ENCODE results near the gene HIPK2.

HIPK2 gene

DNA sequence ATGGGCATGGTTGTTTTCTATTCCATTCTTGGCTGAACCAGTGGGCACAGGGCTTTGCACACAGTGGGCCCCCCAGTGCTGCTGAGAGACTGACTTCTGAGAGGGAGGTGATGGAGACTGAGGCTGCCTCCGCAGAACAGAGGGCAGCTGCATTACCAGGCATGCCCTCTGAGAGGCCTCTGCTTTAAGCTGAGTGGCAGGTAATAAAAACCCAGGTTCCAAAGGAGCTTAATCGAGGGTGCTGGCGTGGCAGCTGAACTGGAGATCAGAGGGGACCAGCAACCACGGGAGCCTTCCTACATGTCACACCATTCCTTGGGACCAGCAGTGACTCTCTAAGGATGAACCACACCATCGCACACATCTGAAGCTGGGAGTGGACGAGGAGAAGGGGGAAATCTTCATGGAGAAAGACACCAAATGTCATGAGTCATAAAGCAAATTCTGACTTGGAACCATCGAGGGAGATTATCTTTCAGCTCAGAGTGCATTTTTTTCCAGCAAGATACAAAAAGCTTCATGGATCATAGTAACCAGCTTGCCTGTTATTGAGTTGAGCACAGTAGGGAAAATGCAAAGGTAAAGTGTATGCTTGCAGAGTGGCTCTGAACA lies 24.6 kb downstream of the HIPK2 start:
- no peak for DNase-seq (ENCODE audit: insufficient read length, low spot score)
- FAIRE-seq = no peak

DNA sequence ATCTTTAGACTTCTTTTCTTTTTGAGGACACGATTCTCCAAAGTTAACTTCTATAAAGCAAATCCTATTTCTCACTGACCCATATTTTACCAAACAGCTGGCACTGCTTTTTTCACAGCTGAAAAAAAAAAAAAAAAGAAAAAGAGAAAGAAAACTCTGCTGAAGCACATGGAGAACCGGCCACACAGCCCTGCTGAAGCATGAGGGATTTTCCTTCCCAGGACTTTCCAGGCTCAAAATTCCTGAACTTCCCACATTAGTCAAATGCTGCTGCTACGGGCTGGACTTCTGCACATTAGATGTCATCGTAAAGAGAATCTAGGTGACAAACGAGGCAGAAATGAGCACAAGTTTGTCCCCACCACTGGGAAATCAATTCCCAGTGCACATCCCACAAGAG lies 25.2 kb downstream of the HIPK2 start:
- FAIRE-seq = no peak
- no peak for DNase-seq (ENCODE audit: insufficient read length, low spot score)

DNA sequence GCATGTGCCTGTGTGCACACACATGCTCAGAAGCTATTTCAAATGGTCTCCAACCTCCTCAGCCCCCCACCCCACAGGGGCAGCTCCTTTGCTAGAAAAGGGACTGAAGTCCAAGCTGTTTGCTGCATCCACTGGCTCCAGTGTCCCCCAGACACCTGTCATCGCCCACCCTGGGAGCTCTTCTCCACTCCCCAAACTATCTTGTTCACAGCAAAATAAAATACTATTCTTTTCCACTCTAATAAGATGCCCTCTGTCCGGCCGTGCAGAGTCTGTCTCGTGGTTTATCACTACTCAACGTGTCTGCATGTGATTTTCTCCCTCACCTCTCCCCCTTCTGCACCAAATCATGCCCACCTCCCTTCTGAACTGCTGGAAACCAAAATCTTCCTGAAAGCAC lies 25.6 kb downstream of the HIPK2 start:
- DNase-seq (ENCODE audit: insufficient read length, low spot score) (no peak), FAIRE-seq (no peak)

DNA sequence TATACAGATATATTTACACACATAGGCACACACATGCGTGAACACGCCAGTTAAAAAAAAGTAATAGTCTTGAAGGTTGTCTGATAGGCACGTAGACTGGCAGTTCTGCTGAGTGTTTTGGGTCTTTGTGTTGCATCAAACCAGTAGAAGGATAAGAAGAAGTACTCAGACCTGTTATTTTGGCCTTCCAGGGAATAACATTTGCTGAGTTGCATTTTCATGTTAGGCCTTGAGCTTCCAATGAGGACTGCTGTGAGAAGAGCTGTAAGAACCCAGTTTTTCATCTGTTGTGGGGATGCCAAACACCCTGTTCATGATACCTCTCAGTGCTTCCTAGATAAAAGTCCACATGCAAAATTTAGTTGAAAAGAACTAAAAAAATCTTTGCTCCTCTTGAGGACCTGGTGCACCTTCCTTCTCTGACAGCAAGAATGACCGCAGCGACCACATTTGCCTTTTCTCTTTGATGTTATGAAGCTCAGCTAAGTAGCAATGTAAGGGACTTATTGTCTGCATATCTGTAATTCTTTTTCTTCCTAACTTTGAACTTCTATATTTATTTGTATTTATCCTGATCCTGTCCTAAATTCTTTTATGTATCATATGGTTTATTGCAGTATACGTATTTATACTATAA lies 27.2 kb downstream of the HIPK2 start:
- no peak for FAIRE-seq
- no peak for DNase-seq (ENCODE audit: insufficient read length, low spot score)

DNA sequence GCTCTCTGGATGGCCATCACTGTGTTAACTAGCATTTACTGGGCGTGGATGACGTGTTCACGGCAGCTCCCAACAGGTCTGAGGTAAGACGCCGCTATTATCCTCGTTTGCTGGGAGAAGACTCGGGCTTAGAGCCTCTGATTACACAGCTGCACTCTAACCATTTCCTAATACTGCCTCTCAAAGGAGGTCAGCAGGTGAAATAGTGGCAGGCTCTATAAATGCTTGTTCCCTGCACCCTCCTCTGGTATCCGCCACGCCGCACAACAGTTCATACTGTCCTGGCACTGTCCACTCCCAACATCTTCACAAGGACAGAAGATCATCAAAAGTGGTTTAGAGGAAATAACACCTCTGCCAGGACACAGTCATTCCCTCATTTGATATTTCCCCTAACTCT lies 28.3 kb downstream of the HIPK2 start:
- no peak for DNase-seq (ENCODE audit: insufficient read length, low spot score)
- no peak for FAIRE-seq

DNA sequence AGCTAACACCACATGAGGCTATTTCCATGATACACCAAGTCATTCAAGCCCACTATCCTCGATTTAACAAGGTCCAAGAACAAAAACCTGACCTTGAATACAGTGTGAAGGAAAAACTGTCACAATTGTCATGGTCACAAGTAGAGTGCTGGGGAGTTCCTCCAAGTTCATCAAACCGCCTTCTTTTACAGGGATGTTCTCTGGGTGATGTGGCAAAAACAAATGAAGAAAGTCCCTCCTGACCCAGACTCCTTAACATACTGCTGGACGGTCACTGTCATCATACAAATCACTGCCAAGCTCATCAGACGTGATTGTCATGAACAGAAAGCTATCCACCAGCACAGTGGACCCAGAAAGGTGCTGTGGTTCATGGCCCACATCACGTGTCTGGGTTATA lies 28.9 kb downstream of the HIPK2 start:
- no peak for DNase-seq (ENCODE audit: insufficient read length, low spot score)
- FAIRE-seq = no peak

DNA sequence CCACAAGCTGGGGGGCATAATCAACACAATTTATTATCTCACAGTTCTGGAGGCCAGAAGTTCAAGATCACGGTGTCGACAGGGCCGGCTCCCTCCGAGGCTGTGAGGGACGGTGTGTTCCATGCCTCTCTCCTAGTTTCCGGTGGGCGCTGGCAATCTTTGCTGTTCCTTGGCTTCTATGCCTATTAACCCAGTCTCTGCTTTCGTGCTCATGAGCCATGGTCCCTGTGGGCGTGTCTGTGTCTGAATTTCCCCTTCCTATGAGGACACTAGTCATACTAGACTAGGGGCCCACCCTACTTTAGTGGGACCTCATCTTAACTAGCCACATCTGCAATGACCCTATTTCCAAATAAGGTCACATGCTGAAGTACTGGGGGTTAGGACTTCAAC lies 29.4 kb downstream of the HIPK2 start:
- FAIRE-seq = no peak
- no peak for DNase-seq (ENCODE audit: insufficient read length, low spot score)

DNA sequence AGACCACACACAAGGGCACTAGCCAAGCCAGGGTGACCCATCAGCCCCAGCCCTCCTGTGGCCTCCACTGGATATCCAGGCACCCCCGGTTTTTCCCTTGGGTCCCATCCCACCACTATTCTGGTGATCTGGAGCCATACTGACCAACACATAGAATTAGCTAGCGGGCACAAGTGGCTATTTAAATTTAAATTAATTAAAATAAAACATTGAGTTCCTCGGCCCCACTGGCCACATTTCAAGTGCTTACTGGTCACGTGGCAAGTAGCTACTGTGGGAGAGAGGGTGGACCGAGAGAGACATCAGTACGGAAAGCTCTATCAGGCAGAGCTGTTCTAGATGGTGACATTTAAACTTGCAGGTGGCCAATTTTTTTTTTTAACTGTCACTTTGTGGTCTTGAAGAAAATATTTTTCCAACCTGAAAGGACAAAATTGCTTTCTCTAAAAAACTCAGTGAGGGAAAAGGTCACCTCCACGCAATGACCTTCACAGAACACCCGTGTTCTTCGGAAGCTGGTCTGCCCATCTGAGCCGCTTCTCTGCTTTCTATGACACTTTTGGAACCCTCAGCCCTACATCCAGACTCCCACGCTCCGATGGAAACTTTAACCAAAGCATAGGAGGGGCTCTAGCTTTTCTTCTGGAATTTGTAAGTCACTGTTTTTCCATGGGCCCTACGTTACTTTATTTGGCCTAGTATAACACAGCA lies 30.0 kb downstream of the HIPK2 start:
- DNase-seq (ENCODE audit: insufficient read length, low spot score) = no peak
- FAIRE-seq = no peak

DNA sequence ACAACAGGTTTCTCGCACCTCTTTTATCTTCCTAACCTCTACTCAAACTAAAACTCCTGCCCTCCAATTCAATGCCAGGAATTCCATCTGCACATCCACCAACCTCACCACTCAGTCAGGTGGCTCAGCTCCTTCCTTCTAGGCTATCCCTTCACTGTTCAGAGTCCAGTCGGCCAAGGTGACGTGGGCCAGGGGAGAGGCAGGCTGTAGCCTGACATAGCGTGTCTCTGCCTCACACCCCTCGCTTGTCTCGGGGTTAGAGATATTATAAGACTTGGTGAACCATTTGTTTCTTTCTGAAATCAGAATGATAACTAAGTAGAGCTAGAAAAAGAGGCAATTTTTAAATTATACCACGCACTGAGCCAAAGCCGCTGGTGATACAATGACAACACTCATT lies 31.1 kb downstream of the HIPK2 start:
- no peak for DNase-seq (ENCODE audit: insufficient read length, low spot score)
- FAIRE-seq = no peak

DNA sequence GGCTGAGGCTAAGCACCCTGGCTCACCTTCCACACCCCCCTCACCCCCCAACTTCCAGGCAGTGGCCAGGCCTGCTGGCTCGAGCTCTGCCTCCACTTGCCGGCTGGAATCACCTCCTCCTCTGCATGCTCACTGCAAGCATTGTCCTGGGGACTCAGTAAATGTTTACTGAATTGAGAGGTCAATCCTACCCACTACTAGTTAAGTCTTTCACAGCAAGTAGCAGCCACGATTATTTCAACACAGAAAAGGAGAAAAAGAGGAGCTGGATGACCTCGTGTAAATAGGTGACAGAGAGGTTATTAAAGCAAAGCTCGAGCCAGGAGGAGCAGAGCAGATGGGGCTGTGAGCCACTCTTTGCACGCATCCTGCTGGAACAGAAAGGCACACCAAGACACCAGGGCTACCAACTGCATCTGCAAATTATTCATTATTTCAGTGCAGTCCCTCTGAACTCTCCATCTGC lies 32.1 kb downstream of the HIPK2 start:
- no peak for DNase-seq (ENCODE audit: insufficient read length, low spot score)
- no peak for FAIRE-seq

DNA sequence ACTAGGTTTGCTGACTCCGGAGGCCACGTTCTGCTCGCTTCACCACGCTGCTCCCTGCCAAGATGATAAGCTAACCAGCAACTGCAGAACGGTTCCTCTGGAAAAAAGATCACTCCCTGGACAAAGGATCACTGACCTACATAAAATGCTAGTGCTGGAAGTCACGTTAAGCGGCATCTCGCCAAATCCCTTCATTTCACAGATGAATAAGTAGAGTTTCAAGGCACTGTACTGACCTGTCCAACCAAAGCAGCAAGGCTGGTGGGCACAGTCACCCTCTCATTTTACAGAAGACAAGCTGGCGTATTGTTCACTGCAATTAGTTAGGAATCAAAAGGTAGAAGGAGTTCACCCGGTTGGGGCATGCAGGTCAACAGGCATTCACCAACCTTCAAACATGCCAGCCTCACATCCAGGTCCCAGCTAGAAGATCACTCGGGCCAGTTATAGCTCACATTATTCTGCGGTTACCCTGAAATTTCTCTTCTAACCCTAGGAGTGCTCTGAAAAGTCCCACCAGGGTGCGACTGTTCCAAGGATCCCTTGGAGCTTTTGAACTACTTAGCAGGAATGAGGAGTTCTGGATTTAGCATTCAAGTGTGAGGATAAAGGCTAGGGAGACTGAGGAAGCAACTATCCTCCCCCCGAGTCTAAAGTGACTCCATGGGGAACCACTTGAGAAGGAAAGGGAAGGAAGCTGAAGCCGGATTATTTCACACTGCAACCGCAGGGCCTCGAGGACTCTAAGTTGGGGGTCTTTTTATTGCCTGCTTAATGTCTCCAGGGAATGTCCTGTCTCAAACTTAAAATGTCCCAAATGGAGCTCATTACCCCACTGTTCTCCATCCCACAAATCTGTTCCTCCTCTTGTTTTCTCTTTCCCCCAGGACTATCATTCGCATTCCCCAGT lies 32.8 kb downstream of the HIPK2 start:
- FAIRE-seq (no peak), DNase-seq (ENCODE audit: insufficient read length, low spot score) (no peak)

DNA sequence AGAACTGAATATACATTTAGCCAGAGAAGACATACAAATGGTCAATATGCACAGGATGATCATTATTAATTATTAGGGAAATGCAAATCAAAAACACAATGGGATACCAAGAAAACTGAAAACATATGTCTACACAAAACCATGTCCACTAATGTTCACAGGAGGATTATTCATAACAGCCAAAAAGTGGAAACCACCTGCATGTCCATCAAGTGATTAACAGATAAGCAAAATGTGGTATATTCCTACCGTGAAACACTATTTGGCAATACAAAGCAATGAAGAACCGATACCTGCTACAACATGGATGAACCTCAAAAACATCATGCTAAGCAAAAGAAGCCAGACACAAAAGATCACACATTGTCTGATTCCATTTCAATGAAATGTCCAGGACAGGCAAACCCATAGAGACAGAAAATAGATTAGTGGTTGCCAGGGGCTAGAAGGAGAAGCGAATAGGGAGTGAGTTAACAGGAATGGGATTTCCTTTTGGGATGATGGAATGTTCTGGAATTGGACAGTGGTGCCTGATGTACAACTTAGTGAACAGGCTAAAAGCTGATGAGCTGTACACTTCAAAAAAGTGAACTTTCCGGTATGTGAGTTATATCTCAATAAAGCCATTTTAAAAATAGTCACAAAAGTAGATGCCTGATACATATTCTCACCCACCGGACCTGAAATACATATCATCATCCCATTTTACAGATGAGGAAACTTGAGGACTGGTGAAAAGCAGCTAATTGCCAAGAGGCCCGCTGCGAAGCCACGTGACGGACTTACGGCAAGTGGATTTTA lies 33.6 kb downstream of the HIPK2 start:
- DNase-seq (ENCODE audit: insufficient read length, low spot score) (no peak), FAIRE-seq (no peak)

DNA sequence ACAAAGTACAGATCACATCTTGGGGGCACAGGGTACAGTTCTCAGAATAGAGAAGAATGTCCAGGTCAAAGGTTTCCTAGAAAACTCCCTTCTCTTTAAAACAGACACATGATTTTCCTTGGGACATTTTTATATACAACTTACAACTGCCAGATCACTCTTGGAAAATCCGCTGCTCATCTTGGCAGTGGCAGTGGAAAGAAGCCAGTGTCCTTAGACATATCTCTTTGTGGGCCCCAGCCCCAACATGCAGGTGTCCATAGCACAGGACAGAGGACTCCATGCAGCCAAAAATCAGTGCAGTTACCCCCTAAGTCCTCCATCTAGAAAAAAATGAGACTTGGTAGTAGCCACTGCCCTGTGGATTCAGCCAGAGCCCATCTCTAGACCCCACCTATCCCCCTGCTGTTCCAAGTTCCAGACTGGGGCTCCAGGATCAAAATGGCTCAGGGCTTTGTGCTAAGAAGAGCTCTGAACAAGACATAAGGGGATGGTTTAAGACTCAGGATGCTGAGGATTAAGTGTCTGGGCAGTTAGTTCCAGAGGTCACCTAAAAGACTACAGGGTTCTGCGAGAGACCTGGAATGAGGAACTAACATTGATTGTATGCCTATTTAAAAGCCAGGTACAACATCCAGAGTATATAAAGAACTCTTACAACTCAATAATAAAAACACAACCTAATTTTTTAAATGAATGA lies 34.4 kb downstream of the HIPK2 start:
- DNase-seq (ENCODE audit: insufficient read length, low spot score) = no peak
- FAIRE-seq = no peak

DNA sequence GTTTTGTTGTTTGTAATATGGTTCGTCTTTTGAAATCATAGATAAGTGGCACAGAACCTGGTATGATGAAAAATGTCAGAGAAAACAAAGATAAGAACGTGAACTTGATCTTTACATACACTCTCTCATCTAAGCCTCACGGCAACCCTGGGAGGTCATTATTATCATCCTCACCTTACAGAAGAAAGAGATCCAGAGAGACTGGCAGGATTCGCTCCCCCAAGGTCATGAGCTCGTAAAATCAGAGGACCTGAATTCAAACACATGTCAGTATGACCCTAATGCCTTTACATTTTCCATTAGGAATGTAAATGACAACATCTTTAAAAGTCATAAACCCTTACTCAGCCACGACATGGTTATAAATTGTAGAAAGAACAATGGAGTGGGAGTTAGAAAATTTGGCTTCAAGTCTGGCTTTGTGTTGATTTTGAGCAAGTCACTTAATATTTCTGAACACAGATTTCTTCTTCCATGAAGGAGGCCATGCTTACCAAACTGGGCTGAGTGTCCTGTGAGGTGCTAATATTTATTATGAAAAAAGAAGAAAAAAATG lies 35.9 kb downstream of the HIPK2 start:
- no peak for FAIRE-seq

DNA sequence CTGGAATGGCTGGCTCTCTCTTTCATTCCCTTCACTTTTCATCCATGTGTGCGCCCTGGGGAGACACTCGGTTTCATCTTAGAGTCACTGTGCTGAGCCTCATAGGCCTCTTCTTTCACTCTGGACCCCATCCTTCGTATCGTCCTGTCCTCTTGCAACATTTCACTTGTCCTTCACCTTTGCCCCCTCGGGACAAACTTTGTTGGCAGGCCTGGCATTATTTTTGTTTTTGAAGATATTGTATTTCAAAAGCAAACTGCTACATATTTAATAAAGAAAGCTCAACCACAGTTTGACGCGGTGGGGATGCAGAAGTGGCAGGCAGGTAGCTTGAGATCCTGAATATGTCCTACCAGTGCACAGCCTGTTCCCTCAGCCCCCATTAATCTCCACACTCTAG lies 36.6 kb downstream of the HIPK2 start:
- FAIRE-seq (no peak), DNase-seq (ENCODE audit: insufficient read length, low spot score) (no peak)

More for the DNA sequence above, 35.9 kb downstream of the HIPK2 start:
- DNase-seq (ENCODE audit: insufficient read length, low spot score) = no peak

DNA sequence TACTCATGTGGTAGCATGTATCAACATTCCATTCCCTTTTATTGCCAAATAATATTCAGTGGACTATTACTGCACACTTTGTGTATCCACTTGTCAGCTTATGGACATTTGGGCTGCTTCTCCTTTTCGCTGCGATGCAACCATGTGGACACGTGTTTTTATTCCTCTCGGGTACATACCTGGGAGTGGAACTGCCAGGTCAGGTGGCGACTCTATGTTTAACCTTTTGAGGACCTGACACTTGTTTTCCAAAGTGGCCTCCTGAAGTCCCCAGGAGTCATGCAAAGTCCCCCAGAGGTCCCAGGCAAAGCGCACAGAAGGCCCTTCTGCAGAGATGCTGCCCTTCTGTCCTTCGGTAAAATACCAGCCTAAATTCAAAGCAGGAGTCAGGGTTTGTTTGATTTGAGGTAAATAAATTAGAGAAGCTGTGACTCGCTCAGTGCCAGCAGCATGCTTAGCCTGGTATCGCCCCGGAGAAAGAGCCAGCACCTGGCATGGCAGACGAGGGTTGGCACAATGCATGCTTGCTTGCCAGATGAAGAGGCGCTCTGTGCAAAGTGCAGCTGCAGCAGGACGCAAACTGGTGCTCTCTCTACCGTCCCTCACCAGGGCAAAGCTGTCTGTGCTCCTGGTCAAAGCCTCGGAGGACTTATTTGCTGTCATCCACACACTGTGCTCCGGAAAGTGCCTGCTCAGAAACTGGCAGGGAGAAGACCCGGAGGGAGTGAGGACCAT lies 37.8 kb downstream of the HIPK2 start:
- DNase-seq (ENCODE audit: insufficient read length, low spot score) = no peak
- no peak for FAIRE-seq

DNA sequence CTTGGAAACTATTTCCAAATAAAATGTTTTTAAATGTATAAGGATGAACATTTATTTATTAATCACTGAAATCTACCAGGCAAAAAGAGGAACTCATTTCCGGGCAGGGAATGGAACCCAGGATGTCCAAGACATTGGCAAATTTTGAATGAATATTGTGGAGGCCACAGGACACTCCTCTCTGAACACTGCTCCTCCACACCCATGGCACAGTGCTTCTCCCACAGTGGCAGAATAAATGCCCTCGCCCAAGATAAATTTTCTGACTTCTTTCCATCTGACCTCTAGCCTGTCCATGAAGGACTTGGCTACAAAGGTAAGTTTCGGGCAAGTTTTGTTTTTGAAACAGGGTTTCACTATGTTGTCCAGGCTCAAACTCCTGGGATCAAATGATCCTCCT lies 39.0 kb downstream of the HIPK2 start:
- no peak for DNase-seq (ENCODE audit: insufficient read length, low spot score)
- no peak for FAIRE-seq

DNA sequence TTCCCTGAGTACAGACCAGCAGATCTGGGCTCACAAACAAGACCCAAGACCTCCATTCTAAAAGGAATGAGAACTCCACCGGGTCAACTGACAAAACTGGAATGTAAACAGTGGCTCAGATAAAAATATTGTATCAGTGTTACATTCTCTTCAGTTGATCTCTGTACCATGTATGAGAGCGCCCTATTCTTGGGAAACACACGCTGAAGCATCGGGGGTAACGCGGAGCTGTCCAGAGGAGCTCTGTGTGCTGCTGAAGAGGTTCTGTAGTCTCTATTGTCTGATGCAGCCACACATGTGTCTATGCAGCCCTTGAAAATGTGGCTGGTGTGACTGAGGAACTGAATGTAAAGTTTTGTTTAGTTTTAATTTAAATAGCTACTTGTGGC lies 39.7 kb downstream of the HIPK2 start:
- FAIRE-seq (no peak), DNase-seq (ENCODE audit: insufficient read length, low spot score) (no peak)

Measured in HTR-8/SVneo (cell line).